Duodenal mucosa (tissue), 2 donors: Measurements from ENCODE around the gene CTSZ.
"Not testable (repeated sequence)": the region's sequence is repeated elsewhere in the genome, so short reads cannot be mapped to it uniquely, and the experiment has no call there.

ENCODE experiments used
- H3K27ac ChIP-seq: one replicate; pipeline ENCODE4 v1.7.0; 2013; ENCODE audit warnings: low read depth, low read length
- H3K27me3 ChIP-seq, 2 donors: one replicate each; pipeline ENCODE4 v1.7.0; 2013; ENCODE audit warnings: low read length in 2 of 2, control low read depth in 1 of 2; ENCODE audit not compliant: insufficient read depth in 2 of 2, control insufficient read depth in 1 of 2
- H3K36me3 ChIP-seq, 2 donors: one replicate each; pipeline ENCODE4 v1.7.0; 2013; ENCODE audit warnings: low read length in 2 of 2, control low read depth in 1 of 2; ENCODE audit not compliant: insufficient read depth in 2 of 2, control insufficient read depth in 1 of 2
- H3K4me1 ChIP-seq, 2 donors: one replicate each; pipeline ENCODE4 v1.7.0; 2013; ENCODE audit warnings: low read length in 2 of 2, control low read depth in 1 of 2; ENCODE audit not compliant: insufficient read depth in 2 of 2, control insufficient read depth in 1 of 2
- H3K4me3 ChIP-seq, 2 donors: one replicate each; pipeline ENCODE4 v1.7.0; 2013; ENCODE audit warnings: low read length in 2 of 2, low read depth in 1 of 2
- H3K9ac ChIP-seq, 2 donors: one replicate each; pipeline ENCODE4 v1.7.0; 2013; ENCODE audit warnings: low read length in 2 of 2, low read depth in 1 of 2
- H3K9me3 ChIP-seq, 2 donors: one replicate each; pipeline ENCODE4 v1.7.0; 2013; ENCODE audit warnings: low read length in 2 of 2, control low read depth in 1 of 2; ENCODE audit not compliant: control insufficient read depth in 1 of 2

Gene CTSZ

GRCh38 chr20:58947797-58948388 is 59.2 kb downstream of the CTSZ start:
- H3K27ac ChIP-seq, H3K9ac ChIP-seq, H3K4me1 ChIP-seq, H3K27me3 ChIP-seq, H3K9me3 ChIP-seq, H3K4me3 ChIP-seq, H3K36me3 ChIP-seq: not testable (repeated sequence)

- no peaks in the 10 kb centered on the region for H3K4me1 ChIP-seq
- H3K27me3 ChIP-seq: no peaks in the 10 kb centered on the region
- H3K27ac ChIP-seq: no peak overlapping the region
- no peaks in the 10 kb centered on the region for H3K36me3 ChIP-seq
- no peak overlapping the region for H3K4me3 ChIP-seq
- no peak overlapping the region for H3K9ac ChIP-seq
- no peaks in the 10 kb centered on the region for H3K9me3 ChIP-seq
These were observed 61.0 kb downstream of the CTSZ start for GRCh38 chr20:58945965-58946631.
